GM12864 (cell line): ENCODE data around the gene PDZD4.

ENCODE experiments used
- DNase-seq: peaks from one replicate; pipeline ENCODE4 v3.0.0-alpha.2; 2011; ENCODE audit warnings: low read depth
- H3K4me3 ChIP-seq: 2 replicates; pipeline ENCODE4 v1.5.1; 2011; ENCODE audit warnings: mild to moderate bottlenecking, low read depth, low read length, control low read depth
- TF ChIP-seq, protein P1 (sequence below): IDR thresholded peaks from 2 replicates; pipeline ENCODE4 v1.5.1; 2011; ENCODE audit warnings: low read depth, mild to moderate bottlenecking, moderate library complexity, low read length, control low read depth, inconsistent platforms; ENCODE audit errors: missing control alignments

PDZD4 gene

DNA sequence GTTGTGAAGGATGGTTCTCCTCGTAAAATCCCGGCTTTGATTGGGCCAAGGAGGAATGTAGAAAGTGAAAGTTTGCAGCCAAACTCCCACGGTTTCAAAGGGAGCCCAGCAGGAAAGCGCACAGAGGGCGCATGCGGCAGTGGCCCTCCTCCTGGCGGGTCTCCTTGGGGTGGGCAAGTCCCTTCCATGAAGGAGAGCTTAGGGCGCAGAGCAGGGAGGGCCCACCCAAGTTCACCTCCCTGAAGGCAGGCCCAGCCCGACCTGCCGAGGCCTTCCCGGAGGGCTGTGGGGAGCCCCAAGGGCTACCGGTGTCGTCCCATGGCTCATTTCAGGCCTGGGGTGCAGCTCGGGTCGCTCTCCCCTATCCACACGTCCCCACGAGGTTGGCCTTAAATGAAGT, 2.0 kb downstream of the PDZD4 start:
- no peak overlapping the region for H3K4me3 ChIP-seq
- TF ChIP-seq, protein P1, sequence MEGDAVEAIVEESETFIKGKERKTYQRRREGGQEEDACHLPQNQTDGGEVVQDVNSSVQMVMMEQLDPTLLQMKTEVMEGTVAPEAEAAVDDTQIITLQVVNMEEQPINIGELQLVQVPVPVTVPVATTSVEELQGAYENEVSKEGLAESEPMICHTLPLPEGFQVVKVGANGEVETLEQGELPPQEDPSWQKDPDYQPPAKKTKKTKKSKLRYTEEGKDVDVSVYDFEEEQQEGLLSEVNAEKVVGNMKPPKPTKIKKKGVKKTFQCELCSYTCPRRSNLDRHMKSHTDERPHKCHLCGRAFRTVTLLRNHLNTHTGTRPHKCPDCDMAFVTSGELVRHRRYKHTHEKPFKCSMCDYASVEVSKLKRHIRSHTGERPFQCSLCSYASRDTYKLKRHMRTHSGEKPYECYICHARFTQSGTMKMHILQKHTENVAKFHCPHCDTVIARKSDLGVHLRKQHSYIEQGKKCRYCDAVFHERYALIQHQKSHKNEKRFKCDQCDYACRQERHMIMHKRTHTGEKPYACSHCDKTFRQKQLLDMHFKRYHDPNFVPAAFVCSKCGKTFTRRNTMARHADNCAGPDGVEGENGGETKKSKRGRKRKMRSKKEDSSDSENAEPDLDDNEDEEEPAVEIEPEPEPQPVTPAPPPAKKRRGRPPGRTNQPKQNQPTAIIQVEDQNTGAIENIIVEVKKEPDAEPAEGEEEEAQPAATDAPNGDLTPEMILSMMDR, result no peak
- no peak for DNase-seq

DNA sequence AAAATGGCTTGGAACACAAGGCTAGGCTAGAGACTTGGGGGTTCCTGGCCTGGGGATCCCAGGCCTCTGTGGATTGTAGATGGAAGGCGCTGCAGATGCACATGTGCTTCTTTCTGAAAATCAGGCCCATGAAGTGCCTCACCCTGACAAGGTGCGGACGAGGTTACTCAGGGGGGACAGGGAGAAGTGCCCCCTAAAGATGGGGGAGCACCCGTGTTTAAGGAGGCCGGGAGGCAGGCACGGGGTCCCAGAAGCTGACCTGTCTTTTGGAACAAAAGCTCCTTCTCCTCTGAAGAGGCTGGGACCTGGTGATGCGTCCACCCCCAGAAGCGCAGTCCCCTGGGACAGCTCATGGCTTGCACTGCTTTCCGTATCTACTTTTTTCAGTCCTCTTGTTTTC, 2.4 kb downstream of the PDZD4 start:
- no peak overlapping the region for H3K4me3 ChIP-seq
- TF ChIP-seq, protein P1, result no peak
- DNase-seq, result no peak

DNA sequence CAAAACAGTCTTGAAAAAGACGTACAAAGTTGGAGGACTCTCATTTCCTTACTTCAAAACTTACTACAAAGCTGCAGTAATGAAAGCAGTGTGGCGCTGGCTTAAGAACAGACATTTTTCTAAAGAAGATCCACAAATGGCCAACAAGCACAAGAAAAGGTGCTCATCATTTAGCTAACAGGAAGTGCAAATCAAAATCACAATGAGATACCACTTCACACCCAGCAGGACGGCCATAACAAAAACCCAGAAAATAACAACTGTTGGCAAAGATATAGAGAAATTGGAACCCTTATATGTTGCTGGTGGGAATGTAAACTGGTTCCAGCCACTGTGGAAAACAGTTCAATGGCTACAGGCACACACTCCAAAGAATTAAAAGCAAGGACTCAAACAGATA, 3.3 kb downstream of the PDZD4 start:
- no peak for DNase-seq
- TF ChIP-seq, protein P1, result no peak
- H3K4me3 ChIP-seq, result no peak overlapping the region

DNA sequence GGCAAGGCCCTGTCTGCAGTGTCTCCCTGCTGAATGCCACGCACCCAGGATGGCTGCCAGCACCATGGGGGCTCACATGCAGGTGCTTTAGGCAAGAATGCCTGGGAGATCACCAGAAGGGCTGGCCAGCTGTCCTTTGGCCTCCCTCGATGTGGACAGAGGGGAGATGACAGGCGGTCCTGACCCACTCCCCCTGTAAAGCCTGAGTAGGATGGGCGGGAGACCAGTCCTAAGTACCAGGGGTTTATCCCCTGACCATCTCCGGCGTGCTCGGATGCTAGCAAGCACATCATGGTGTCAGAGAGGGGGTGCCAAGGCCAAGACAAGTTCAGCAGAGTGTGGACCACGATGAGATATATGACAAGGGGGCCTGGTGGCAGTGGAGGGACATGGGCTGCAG, 5.3 kb downstream of the PDZD4 start:
- DNase-seq, result no peak

DNA sequence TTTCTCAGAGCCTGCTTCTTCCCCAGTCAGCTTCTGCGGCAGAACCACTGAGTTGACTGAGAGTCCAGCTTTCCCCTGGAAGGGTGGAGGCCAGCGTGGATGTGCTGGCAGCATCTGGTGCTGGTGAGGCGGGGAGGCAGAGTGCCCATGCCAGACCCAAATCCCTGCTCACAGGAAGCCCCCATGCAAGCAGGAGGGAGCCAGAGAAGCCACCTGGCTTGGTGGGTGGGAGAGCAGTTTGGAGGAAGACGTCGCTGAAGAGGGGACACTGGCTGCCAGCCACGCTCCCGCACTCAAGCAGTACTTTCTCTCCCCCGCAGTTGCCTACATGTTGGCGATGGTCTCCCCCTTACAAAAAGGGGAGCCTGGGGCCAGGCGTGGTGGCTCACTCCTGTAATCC, 6.0 kb downstream of the PDZD4 start:
- TF ChIP-seq, protein P1, result no peak
- H3K4me3 ChIP-seq, result no peak overlapping the region
- no peak for DNase-seq

More for the DNA sequence above, 5.3 kb downstream of the PDZD4 start:
- TF ChIP-seq, protein P1, result no peak
- H3K4me3 ChIP-seq, result no peak overlapping the region

DNA sequence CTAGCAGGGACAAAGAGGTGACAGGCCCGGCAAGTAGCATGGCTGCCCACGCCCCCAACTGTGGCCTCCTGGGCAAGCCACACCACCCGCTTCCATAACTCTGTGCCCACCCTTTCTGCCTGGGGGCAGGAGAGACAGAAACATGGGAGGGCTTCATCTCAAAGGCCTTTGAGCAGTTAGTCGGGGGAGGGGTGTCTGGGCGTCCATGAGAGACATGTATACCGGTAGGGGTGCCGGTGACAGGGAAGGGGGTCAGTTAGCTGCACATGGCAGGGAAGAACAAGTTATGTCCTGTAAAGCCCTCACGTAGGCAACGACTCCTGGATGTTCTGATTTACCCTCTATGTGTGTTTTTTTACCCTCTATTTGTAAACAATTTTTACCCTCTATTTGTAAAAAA, 9.3 kb downstream of the PDZD4 start:
- no peak overlapping the region for H3K4me3 ChIP-seq
- TF ChIP-seq, protein P1, result no peak
- no peak for DNase-seq

DNA sequence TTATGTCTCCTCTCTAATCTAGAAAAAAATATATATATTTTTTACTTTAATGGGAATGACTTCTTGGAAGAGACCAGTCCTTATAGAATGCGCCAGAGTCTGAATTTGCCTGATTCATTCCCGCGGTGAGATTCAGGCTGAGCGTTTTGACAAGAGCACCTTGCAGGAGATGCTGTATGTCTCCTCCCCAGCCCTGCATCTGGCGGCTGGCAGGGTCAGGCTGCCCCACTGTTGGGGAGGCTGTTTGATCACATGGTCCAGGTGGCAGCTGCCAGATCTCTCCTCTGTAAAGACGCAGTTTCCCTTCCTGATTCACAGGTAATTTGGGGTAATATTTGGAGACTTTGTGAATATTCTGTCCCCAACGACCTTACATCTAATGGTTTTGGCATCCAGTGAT, 9.7 kb downstream of the PDZD4 start:
- TF ChIP-seq, protein P1, result no peak
- no peak for DNase-seq
- no peak overlapping the region for H3K4me3 ChIP-seq
